Calu3 (cell line): ENCODE measurements around the gene KIF6. TPM values are rescaled to one million over a fixed set of nuclear protein-coding genes. Genes with fewer than 3 reads are reported as not detected.

Source experiments
- BruUV-seq: library from RNA; stranded (reverse); fragments of 400-500 nt; replicated peaks from 2 replicates; lab custom pipeline; 2021; lab: Mats Ljungman, UMichigan
- CTCF ChIA-PET: fragments of 300-600 bp; sonication (Branson Sonifier 250); formaldehyde crosslinking; loops from one replicate; lab custom pipeline; 2022; ENCODE audit warnings: antibody characterized with exemption; lab: Charles Lee
- DNase-seq: peaks from one replicate; pipeline ENCODE4 v3.0.0; 2022
- H3K27ac Mint-ChIP-seq: one replicate; pipeline ENCODE4 v1.8.0; 2022; ENCODE audit warnings: mixed read lengths; ENCODE audit not compliant: unreplicated experiment
- H3K27me3 Mint-ChIP-seq: one replicate; pipeline ENCODE4 v1.8.0; 2022; ENCODE audit warnings: mixed read lengths; ENCODE audit not compliant: unreplicated experiment
- H3K36me3 Mint-ChIP-seq: one replicate; pipeline ENCODE4 v1.8.0; 2022; ENCODE audit warnings: mild to moderate bottlenecking, moderate library complexity, mixed read lengths; ENCODE audit not compliant: insufficient read depth, unreplicated experiment
- H3K4me1 Mint-ChIP-seq: one replicate; pipeline ENCODE4 v1.8.0; 2022; ENCODE audit warnings: mild to moderate bottlenecking, low read depth, mixed read lengths; ENCODE audit not compliant: unreplicated experiment
- H3K4me3 Mint-ChIP-seq: one replicate; pipeline ENCODE4 v1.8.0; 2022; ENCODE audit warnings: mild to moderate bottlenecking, low read depth, moderate library complexity, mixed read lengths; ENCODE audit not compliant: unreplicated experiment
- H3K9me3 Mint-ChIP-seq: one replicate; pipeline ENCODE4 v1.8.0; 2022; ENCODE audit warnings: low read depth, mixed read lengths; ENCODE audit not compliant: unreplicated experiment
- CTCF ChIP-seq: fragments of 200-600 bp; IDR thresholded peaks from one replicate; pipeline ENCODE4 v1.8.0; 2022; ENCODE audit warnings: antibody characterized with exemption; ENCODE audit not compliant: unreplicated experiment
- intact Hi-C: fragments of 100-400 bp; cut with micrococcal nuclease; formaldehyde crosslinking; loops from one replicate; pipeline ENCODE4 v1.10.0; 2022; ENCODE audit not compliant: unreplicated experiment
- total RNA-seq: library from RNA; stranded (reverse); gene quantifications from 2 replicates; pipeline ENCODE4 v1.2.3, GENCODE V29; 2022

The KIF6 gene
- total RNA-seq, 1 experiment from 2014 or later, result 0.45 TPM

GRCh38 chr6:39565956-39566355 is 159.3 kb downstream of the KIF6 start:
- no TSS peak for BruUV-seq
- intact Hi-C loops, result no loop called here
- Mint-ChIP-seq H3K4me3 (no peak overlapping the region), H3K4me1 (no peaks in the 10 kb centered on the region), H3K9me3 (no peaks in the 10 kb centered on the region), H3K27me3 (peaks cover 12% of the 10 kb centered on the region), H3K27ac (no peak overlapping the region), H3K36me3 (no peaks in the 10 kb centered on the region)
- CTCF ChIA-PET, result no interaction called here
- no peak for DNase-seq
- no peak for TF ChIP-seq CTCF

GRCh38 chr6:39563566-39564311 is 161.5 kb downstream of the KIF6 start:
- no peaks in the 10 kb centered on the region for H3K9me3 Mint-ChIP-seq
- CTCF ChIA-PET, result no interaction called here
- no peak for DNase-seq
- intact Hi-C loops, result loop anchor here (5.0 kb wide), 1 partner anchor 201 kb away; no protein-coding TSS in a partner anchor
- H3K27me3 Mint-ChIP-seq, result peaks cover 13% of the 10 kb centered on the region
- no peak overlapping the region for H3K27ac Mint-ChIP-seq
- no peaks in the 10 kb centered on the region for H3K4me1 Mint-ChIP-seq
- no peak for TF ChIP-seq CTCF
- no TSS peak for BruUV-seq
- no peak overlapping the region for H3K4me3 Mint-ChIP-seq
- H3K36me3 Mint-ChIP-seq, result no peaks in the 10 kb centered on the region

- no TSS peak for BruUV-seq
- Mint-ChIP-seq H3K4me3 (no peak overlapping the region), H3K36me3 (no peaks in the 10 kb centered on the region), H3K4me1 (no peaks in the 10 kb centered on the region), H3K9me3 (no peaks in the 10 kb centered on the region), H3K27me3 (peaks cover 16% of the 10 kb centered on the region), H3K27ac (no peak overlapping the region)
- intact Hi-C loops, result loop anchor here (5.0 kb wide), 1 partner anchor 199 kb away; no protein-coding TSS in a partner anchor
- CTCF ChIA-PET, result no interaction called here
- no peak for TF ChIP-seq CTCF
- DNase-seq, result no peak
Observed at GRCh38 chr6:39561536-39562266, 163.5 kb downstream of the KIF6 start.

GRCh38 chr6:39560915-39561314 is 164.3 kb downstream of the KIF6 start:
- no peaks in the 10 kb centered on the region for H3K9me3 Mint-ChIP-seq
- H3K4me3 Mint-ChIP-seq, result no peak overlapping the region
- peaks cover 24% of the 10 kb centered on the region for H3K27me3 Mint-ChIP-seq
- intact Hi-C loops, result loop anchor here (5.0 kb wide), 1 partner anchor 199 kb away; no protein-coding TSS in a partner anchor
- BruUV-seq, result no TSS peak
- DNase-seq, result no peak
- no peak for TF ChIP-seq CTCF
- H3K27ac Mint-ChIP-seq, result no peak overlapping the region
- H3K36me3 Mint-ChIP-seq, result no peaks in the 10 kb centered on the region
- CTCF ChIA-PET, result no interaction called here
- no peaks in the 10 kb centered on the region for H3K4me1 Mint-ChIP-seq
